HepG2 (cell line): ENCODE data around the gene INAFM2. TPM values are rescaled to one million over a fixed set of nuclear protein-coding genes. Genes with fewer than 3 reads are reported as not detected.
A peak's percentile ranks its signal among the peaks of the same experiment; 100 is the strongest.

ENCODE experiments used
- AHDC1 ChIP-seq: sonication (generic); formaldehyde crosslinking; IDR thresholded peaks from 2 replicates; pipeline ENCODE4 v1.5.1; 2020; ENCODE audit warnings: mild to moderate bottlenecking, missing genetic modification reagents, borderline replicate concordance
- CBX5 ChIP-seq: sonication (generic); formaldehyde crosslinking; IDR thresholded peaks from 2 replicates; pipeline ENCODE4 v1.4.0; 2020; ENCODE audit warnings: missing genetic modification reagents, borderline replicate concordance
- EHMT2 ChIP-seq: fragments of 200-600 bp; sonication (generic); IDR thresholded peaks from 2 replicates; pipeline ENCODE4 v1.7.0; 2017; ENCODE audit warnings: antibody characterized with exemption, low read depth, low read length, borderline replicate concordance
- MLLT10 ChIP-seq: sonication (generic); formaldehyde crosslinking; IDR thresholded peaks from 2 replicates; pipeline ENCODE4 v1.4.0; 2020; ENCODE audit warnings: missing genetic modification reagents
- NFE2L1 ChIP-seq: sonication (generic); formaldehyde crosslinking; IDR thresholded peaks from 2 replicates; pipeline ENCODE4 v1.4.0; 2020; ENCODE audit warnings: missing genetic modification reagents, mild to moderate bottlenecking, borderline replicate concordance
- NR2F1 ChIP-seq, 2 experiments: fragments of 450-650 bp in 1 of 2; formaldehyde crosslinking in 1 of 2; IDR thresholded peaks; 2 replicates each; pipeline versions ENCODE4 v1.5.0 to v1.6.1; 2016 to 2020; ENCODE audit warnings: mild to moderate bottlenecking in 1 of 2, missing compliant biosample characterization in 1 of 2, missing genetic modification reagents in 1 of 2, moderate library complexity in 1 of 2
- PCBP2 ChIP-seq: fragments of 200-400 bp; formaldehyde crosslinking; optimal IDR thresholded peaks from 2 replicates; pipeline ENCODE3; 2018; ENCODE audit warnings: low read length, low read depth; ENCODE audit not compliant: poor library complexity, severe bottlenecking
- SOX5 ChIP-seq: IDR thresholded peaks from 2 replicates; pipeline ENCODE4 v1.6.1; 2016; ENCODE audit warnings: borderline replicate concordance
- ZFP36 ChIP-seq: fragments of 150-350 bp; IDR thresholded peaks from 2 replicates; pipeline ENCODE4 v1.6.1; 2018; ENCODE audit warnings: borderline replicate concordance, low read length, low read depth; ENCODE audit not compliant: partially characterized antibody
- ZFP37 ChIP-seq: sonication (generic); formaldehyde crosslinking; IDR thresholded peaks from 2 replicates; pipeline ENCODE4 v1.4.0; 2020; ENCODE audit warnings: missing genetic modification reagents, borderline replicate concordance
- ZNF382 ChIP-seq: sonication (generic); formaldehyde crosslinking; IDR thresholded peaks from 2 replicates; pipeline ENCODE4 v1.5.0; 2020; ENCODE audit warnings: missing genetic modification reagents, mild to moderate bottlenecking, borderline replicate concordance
- ZNF484 ChIP-seq: sonication (generic); formaldehyde crosslinking; IDR thresholded peaks from 2 replicates; pipeline ENCODE4 v1.5.1; 2020; ENCODE audit warnings: mild to moderate bottlenecking, low read depth, missing genetic modification reagents, borderline replicate concordance
- ZNF660 ChIP-seq: sonication (generic); formaldehyde crosslinking; IDR thresholded peaks from 2 replicates; pipeline ENCODE4 v1.5.1; 2020; ENCODE audit warnings: mild to moderate bottlenecking, low read depth, missing genetic modification reagents, borderline replicate concordance
- ZNF746 ChIP-seq: sonication (generic); formaldehyde crosslinking; IDR thresholded peaks from 2 replicates; pipeline ENCODE4 v1.8.0; 2022; ENCODE audit warnings: mild to moderate bottlenecking, missing genetic modification reagents
- ZNF775 ChIP-seq: sonication (generic); formaldehyde crosslinking; IDR thresholded peaks from 2 replicates; pipeline ENCODE4 v1.4.0; 2020; ENCODE audit warnings: missing genetic modification reagents, mild to moderate bottlenecking, moderate library complexity, borderline replicate concordance
- polyA plus RNA-seq, 8 experiments: library from polyadenylated mRNA; depleted of rRNA in 3 of 8; stranded (reverse) in 7 of 8; unstranded in 1 of 8; fragments of >200 nt; fragmentation: Illumina TruSeq in 4 of 8; extraction: Trizol in 4 of 8; gene quantifications; 2 replicates each; pipeline versions ENCODE4 v1.2.1 to v1.2.3, GENCODE V29; 2011 to 2016; ENCODE audit warnings: low read depth in 4 of 8, missing spikeins in 1 of 8, mixed read lengths in 1 of 8; ENCODE audit not compliant: insufficient read depth in 1 of 8
- total RNA-seq, 5 experiments: library from RNA; depleted of rRNA; stranded (reverse); fragments of >200 nt; fragmentation: Illumina TruSeq; extraction: Trizol; gene quantifications; 2 replicates each; pipeline ENCODE4 v1.2.3, GENCODE V29; 2016; ENCODE audit warnings: low read depth in 1 of 5
- TF ChIP-seq, protein P1 (sequence below): sonication (generic); formaldehyde crosslinking; conservative IDR thresholded peaks from 2 replicates; pipeline ENCODE4 v1.4.0; 2020; ENCODE audit warnings: missing genetic modification reagents
- TF ChIP-seq, protein P2 (sequence below): sonication (generic); formaldehyde crosslinking; IDR thresholded peaks from 2 replicates; pipeline ENCODE4 v1.4.0; 2020; ENCODE audit warnings: missing genetic modification reagents; ENCODE audit errors: not compliant biosample characterization
- TF ChIP-seq, protein P3 (sequence below): sonication (generic); formaldehyde crosslinking; IDR thresholded peaks from 2 replicates; pipeline ENCODE4 v1.5.1; 2020; ENCODE audit warnings: mild to moderate bottlenecking, missing genetic modification reagents, borderline replicate concordance

The INAFM2 gene
- total and polyA plus RNA-seq, 2 of the 13 experiments (the other 11 are each of a cell fraction or from before 2014, with no cell fraction given): 5.5 to 6.5 TPM

GRCh38 chr15:40282147-40282868 is 41.2 kb upstream of the INAFM2 start (continued):
- TF ChIP-seq, protein P1, sequence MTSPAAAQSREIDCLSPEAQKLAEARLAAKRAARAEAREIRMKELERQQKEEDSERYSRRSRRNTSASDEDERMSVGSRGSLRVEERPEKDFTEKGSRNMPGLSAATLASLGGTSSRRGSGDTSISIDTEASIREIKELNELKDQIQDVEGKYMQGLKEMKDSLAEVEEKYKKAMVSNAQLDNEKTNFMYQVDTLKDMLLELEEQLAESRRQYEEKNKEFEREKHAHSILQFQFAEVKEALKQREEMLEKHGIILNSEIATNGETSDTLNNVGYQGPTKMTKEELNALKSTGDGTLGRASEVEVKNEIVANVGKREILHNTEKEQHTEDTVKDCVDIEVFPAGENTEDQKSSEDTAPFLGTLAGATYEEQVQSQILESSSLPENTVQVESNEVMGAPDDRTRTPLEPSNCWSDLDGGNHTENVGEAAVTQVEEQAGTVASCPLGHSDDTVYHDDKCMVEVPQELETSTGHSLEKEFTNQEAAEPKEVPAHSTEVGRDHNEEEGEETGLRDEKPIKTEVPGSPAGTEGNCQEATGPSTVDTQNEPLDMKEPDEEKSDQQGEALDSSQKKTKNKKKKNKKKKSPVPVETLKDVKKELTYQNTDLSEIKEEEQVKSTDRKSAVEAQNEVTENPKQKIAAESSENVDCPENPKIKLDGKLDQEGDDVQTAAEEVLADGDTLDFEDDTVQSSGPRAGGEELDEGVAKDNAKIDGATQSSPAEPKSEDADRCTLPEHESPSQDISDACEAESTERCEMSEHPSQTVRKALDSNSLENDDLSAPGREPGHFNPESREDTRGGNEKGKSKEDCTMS: no peak
- TF ChIP-seq ZNF746 (CRISPR knock-in tag): no peak
- no peak for TF ChIP-seq NR2F1 (CRISPR knock-in tag; IDR thresholded peaks at IDR 0.05)
- TF ChIP-seq CBX5 (CRISPR knock-in tag): no peak
- TF ChIP-seq PCBP2: no peak
- TF ChIP-seq, protein P2, sequence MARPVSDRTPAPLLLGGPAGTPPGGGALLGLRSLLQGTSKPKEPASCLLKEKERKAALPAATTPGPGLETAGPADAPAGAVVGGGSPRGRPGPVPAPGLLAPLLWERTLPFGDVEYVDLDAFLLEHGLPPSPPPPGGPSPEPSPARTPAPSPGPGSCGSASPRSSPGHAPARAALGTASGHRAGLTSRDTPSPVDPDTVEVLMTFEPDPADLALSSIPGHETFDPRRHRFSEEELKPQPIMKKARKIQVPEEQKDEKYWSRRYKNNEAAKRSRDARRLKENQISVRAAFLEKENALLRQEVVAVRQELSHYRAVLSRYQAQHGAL (CRISPR knock-in tag): peak; percentile 61
- no peak for TF ChIP-seq ZNF660 (CRISPR knock-in tag)
- TF ChIP-seq MLLT10 (CRISPR knock-in tag): no peak
- TF ChIP-seq, protein P3, sequence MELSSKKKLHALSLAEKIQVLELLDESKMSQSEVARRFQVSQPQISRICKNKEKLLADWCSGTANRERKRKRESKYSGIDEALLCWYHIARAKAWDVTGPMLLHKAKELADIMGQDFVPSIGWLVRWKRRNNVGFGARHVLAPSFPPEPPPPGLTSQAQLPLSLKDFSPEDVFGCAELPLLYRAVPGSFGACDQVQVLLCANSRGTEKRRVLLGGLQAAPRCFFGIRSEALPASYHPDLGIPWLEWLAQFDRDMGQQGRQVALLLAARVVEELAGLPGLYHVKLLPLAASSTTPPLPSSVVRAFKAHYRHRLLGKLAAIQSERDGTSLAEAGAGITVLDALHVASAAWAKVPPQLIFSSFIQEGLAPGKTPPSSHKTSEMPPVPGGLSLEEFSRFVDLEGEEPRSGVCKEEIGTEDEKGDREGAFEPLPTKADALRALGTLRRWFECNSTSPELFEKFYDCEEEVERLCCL (CRISPR knock-in tag): no peak
- no peak for TF ChIP-seq ZNF382 (CRISPR knock-in tag)
- TF ChIP-seq NFE2L1 (CRISPR knock-in tag): no peak
- TF ChIP-seq ZFP37 (CRISPR knock-in tag): no peak
- TF ChIP-seq ZNF484 (CRISPR knock-in tag): no peak
- no peak for TF ChIP-seq EHMT2
- no peak for TF ChIP-seq ZFP36
- no peak for TF ChIP-seq AHDC1 (CRISPR knock-in tag)
- no peak for TF ChIP-seq SOX5 (CRISPR knock-in tag)
- no peak for TF ChIP-seq ZNF775
